ENCODE measurements around the gene SH2B3. TPM values are rescaled to one million over a fixed set of nuclear protein-coding genes. Genes with fewer than 3 reads are reported as not detected.
A peak's percentile ranks its signal among the peaks of the same experiment; 100 is the strongest.

Gene SH2B3
- total and polyA plus RNA-seq, 2 of the 13 experiments (the other 11 are each of a cell fraction or from before 2014, with no cell fraction given) = 6.8 to 6.9 TPM

GRCh38 chr12:111361717-111362576, 43.8 kb upstream of the SH2B3 start (continued):
- TF ChIP-seq ZNF496 (CRISPR knock-in tag; IDR thresholded peaks at IDR 0.05; ENCODE audit: insufficient replicate concordance) (no peak), TOPORS (CRISPR knock-in tag; IDR thresholded peaks at IDR 0.05) (no peak), RNF2 (conservative IDR thresholded peaks at IDR 0.05; ENCODE audit: low read depth) (no peak), ZNF567 (CRISPR knock-in tag; IDR thresholded peaks at IDR 0.05; ENCODE audit: borderline replicate concordance) (no peak), ZNF367 (CRISPR knock-in tag; IDR thresholded peaks at IDR 0.05; ENCODE audit: borderline replicate concordance) (no peak), GFI1 (CRISPR knock-in tag; IDR thresholded peaks at IDR 0.05; ENCODE audit: borderline replicate concordance) (no peak), NFE2L2 (IDR thresholded peaks at IDR 0.05; ENCODE audit: low read length) (no peak), MXD3 (CRISPR knock-in tag; IDR thresholded peaks at IDR 0.05) (no peak), ZNF772 (CRISPR knock-in tag; IDR thresholded peaks at IDR 0.05) (no peak), SRSF1 (optimal IDR thresholded peaks at IDR 0.05; ENCODE audit: low read depth, low read length) (no peak), HNF4A (CRISPR knock-in tag; IDR thresholded peaks at IDR 0.05) (peak; percentile 4; the same call in 1 of the 2 replicates), NFE2 (CRISPR knock-in tag; IDR thresholded peaks at IDR 0.05) (no peak), SP1 (IDR thresholded peaks at IDR 0.05) (no peak), SP1 (CRISPR knock-in tag; IDR thresholded peaks at IDR 0.05) (no peak), ZNF780A (CRISPR knock-in tag; IDR thresholded peaks at IDR 0.05) (no peak), ZNF280D (CRISPR knock-in tag; IDR thresholded peaks at IDR 0.05) (no peak), HNRNPH1 (optimal IDR thresholded peaks at IDR 0.05; ENCODE audit: low read depth, low read length) (no peak), TFDP1 (CRISPR knock-in tag; IDR thresholded peaks at IDR 0.05; ENCODE audit: borderline replicate concordance) (no peak; the same call in 1 of the 2 replicates), FOSL2 (CRISPR knock-in tag; IDR thresholded peaks at IDR 0.05) (peak; percentile 88), E2F1 (CRISPR knock-in tag; IDR thresholded peaks at IDR 0.05) (no peak), PLRG1 (conservative IDR thresholded peaks at IDR 0.05) (no peak)
- TF ChIP-seq, protein P1, sequence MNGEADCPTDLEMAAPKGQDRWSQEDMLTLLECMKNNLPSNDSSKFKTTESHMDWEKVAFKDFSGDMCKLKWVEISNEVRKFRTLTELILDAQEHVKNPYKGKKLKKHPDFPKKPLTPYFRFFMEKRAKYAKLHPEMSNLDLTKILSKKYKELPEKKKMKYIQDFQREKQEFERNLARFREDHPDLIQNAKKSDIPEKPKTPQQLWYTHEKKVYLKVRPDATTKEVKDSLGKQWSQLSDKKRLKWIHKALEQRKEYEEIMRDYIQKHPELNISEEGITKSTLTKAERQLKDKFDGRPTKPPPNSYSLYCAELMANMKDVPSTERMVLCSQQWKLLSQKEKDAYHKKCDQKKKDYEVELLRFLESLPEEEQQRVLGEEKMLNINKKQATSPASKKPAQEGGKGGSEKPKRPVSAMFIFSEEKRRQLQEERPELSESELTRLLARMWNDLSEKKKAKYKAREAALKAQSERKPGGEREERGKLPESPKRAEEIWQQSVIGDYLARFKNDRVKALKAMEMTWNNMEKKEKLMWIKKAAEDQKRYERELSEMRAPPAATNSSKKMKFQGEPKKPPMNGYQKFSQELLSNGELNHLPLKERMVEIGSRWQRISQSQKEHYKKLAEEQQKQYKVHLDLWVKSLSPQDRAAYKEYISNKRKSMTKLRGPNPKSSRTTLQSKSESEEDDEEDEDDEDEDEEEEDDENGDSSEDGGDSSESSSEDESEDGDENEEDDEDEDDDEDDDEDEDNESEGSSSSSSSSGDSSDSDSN (CRISPR knock-in tag; IDR thresholded peaks at IDR 0.05) = peak; percentile 47; the same call in 1 of the 2 replicates

Measured in HepG2 (cell line).